B cell (primary cell): ENCODE results near the gene CEP112.

Experiments used
- EZH2 ChIP-seq: IDR thresholded peaks from 2 replicates; pipeline ENCODE4 v1.6.1; 2012; ENCODE audit warnings: borderline replicate concordance, low read depth, mild to moderate bottlenecking, moderate library complexity, low read length; ENCODE audit not compliant: insufficient read depth, poor library complexity, severe bottlenecking
- TF ChIP-seq, protein P1 (sequence below): fragments of 200-600 bp; IDR thresholded peaks from one replicate; pipeline ENCODE4 v1.8.0; 2022; ENCODE audit warnings: antibody characterized with exemption, mild to moderate bottlenecking

DNA sequence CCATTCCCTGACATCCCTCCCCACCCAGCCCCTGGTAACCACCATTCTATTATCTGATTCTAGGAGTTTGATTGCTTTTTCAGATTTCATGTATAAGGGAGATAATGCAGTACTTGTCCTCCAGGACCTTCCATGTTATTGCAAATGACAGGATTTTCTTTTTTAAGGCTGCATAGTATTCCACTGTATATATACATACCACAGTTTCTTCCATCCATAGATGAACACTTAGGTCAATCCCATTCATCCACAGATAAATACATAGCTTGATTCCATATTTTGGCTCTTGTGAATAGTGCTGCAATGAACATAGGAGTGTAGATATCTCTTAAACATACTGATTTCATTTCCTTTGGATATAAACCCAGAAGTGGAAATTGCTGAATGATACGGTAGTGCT is 183.3 kb downstream of the CEP112 start:
- TF ChIP-seq, protein P1, sequence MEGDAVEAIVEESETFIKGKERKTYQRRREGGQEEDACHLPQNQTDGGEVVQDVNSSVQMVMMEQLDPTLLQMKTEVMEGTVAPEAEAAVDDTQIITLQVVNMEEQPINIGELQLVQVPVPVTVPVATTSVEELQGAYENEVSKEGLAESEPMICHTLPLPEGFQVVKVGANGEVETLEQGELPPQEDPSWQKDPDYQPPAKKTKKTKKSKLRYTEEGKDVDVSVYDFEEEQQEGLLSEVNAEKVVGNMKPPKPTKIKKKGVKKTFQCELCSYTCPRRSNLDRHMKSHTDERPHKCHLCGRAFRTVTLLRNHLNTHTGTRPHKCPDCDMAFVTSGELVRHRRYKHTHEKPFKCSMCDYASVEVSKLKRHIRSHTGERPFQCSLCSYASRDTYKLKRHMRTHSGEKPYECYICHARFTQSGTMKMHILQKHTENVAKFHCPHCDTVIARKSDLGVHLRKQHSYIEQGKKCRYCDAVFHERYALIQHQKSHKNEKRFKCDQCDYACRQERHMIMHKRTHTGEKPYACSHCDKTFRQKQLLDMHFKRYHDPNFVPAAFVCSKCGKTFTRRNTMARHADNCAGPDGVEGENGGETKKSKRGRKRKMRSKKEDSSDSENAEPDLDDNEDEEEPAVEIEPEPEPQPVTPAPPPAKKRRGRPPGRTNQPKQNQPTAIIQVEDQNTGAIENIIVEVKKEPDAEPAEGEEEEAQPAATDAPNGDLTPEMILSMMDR, result no peak
- no peak for TF ChIP-seq EZH2
